AG09309 (cell line): ENCODE results near the gene DPH2.

ENCODE experiments used
- DNase-seq: peaks from one replicate; pipeline ENCODE4 v3.0.0-alpha.2; 2010; ENCODE audit warnings: low read depth
- H3K4me3 ChIP-seq: 2 replicates; pipeline ENCODE4 v1.5.1; 2011; ENCODE audit warnings: mild to moderate bottlenecking, low read depth, low read length, moderate library complexity; ENCODE audit not compliant: control insufficient read depth
- TF ChIP-seq, protein P1 (sequence below): IDR thresholded peaks from 2 replicates; pipeline ENCODE4 v1.5.1; 2011; ENCODE audit warnings: mild to moderate bottlenecking, low read depth, low read length, inconsistent platforms; ENCODE audit not compliant: insufficient read depth, control insufficient read depth; ENCODE audit errors: missing control alignments

DPH2 gene

DNA sequence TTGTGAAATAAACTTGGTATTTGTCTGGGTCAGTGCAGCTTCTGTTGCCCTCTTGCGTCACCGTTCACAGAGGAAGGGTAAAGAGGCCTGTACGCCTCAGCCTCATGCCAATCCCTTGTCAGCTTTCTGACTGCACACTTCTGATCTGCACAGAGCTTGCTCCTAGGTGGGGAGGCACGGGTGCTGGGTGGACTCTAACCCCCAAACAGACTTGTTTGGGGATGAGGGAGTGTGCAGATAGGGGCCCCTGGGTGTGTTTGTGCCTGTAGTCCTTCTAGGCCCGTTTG, 8.4 kb downstream of the DPH2 start:
- peak overlapping the region; percentile 68 for H3K4me3 ChIP-seq
- no peak for DNase-seq
- TF ChIP-seq, protein P1, sequence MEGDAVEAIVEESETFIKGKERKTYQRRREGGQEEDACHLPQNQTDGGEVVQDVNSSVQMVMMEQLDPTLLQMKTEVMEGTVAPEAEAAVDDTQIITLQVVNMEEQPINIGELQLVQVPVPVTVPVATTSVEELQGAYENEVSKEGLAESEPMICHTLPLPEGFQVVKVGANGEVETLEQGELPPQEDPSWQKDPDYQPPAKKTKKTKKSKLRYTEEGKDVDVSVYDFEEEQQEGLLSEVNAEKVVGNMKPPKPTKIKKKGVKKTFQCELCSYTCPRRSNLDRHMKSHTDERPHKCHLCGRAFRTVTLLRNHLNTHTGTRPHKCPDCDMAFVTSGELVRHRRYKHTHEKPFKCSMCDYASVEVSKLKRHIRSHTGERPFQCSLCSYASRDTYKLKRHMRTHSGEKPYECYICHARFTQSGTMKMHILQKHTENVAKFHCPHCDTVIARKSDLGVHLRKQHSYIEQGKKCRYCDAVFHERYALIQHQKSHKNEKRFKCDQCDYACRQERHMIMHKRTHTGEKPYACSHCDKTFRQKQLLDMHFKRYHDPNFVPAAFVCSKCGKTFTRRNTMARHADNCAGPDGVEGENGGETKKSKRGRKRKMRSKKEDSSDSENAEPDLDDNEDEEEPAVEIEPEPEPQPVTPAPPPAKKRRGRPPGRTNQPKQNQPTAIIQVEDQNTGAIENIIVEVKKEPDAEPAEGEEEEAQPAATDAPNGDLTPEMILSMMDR = no peak

DNA sequence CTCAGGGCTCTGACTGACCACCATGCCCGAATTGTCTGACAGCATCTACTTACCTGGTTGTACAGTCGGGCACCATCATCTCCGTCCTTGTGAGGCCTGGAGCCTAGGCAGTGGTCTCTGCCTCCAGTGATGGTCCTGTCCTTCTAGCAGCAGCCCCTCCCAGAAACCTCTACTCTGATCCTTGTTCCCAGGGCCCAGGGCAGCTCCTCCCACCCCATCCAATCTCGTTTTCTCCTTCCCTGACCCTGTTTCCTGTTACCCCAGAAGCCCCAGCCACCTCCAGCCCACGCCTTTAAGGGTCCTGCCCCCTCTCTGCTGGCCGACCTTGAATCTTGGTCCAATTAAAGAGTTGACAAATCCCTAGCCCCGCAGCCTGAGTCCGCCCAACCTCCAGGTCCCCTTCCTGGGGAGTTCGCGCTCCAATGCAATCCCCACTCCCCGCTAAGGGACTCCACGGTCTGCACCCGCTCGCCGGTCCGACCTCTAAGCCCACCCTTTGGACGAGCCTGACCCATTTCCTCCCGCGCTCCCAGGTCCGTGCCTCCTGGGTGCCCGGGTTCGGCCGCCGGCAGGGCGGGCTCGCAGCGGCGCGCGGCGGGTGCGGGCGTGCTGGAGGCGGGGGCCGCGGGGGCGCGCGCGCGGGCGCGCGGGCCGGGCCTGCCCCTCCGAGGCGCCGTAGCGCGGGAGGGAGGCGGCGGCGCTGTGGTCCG, 8.9 kb downstream of the DPH2 start, which contains the start of gene B4GALT2:
TSS of gene B4GALT2 (plus strand) at position 660 of the 710 bp plus-strand sequence. CDS start 1,951 bp downstream, outside the sequence.
- no peak for DNase-seq
- TF ChIP-seq, protein P1 = no peak

DNA sequence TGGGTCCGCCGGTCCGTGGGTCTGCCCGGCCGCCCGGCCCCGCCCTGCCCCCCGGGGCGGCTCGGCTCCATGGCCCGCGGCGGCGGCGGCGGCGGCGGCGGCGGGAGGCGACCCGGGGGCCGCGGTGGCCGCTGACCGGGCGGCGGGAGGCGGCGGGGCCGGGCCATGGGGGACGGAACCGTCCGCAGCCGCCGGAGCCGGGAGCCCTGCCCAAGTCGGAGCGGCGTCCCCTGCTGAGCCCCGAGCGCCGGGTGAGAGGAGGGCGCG, 9.4 kb downstream of the DPH2 start:
- H3K4me3 ChIP-seq = peak overlapping the region; percentile 49
- TF ChIP-seq, protein P1 = no peak
- no peak for DNase-seq

More for the DNA sequence above, 8.9 kb downstream of the DPH2 start, which contains the start of gene B4GALT2:
- peak within 1 kb of the TSS; percentile 68 for H3K4me3 ChIP-seq

DNA sequence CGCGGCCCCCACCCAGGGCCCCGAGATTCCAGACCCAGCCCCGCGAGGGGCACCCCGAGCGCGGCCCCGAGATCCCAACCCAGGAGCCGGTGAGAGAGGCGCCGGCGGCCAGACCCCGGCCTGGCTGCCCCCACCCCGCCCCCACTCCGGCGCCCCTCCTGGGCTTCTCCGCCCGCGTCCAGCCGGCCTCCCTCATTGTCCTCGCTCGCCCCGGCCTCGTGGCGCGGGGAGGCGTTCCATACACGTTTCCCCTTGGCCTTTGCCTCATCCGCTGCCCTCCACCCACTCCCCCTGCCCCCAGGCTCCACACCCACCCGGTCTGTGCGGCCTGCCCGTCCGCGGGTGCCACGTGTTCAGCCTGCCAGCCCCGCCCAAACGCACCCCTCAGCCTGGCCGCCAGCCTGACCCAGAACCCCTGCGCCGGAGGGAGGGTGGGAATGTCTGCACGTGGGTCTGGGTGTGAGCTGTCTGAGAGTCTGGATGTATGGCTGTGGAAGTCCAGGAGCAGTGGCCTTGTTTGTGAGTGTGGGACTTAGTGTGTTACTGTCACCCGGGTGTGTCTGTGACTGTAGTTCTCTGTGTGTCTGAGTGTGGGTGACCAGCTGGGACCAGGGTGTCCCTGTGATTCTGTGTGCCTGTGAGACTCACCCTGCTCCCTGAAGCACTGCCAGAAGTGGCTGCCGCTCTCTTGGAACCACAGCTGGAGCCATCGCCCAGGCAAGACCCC, 9.9 kb downstream of the DPH2 start:
- DNase-seq = no peak
- TF ChIP-seq, protein P1 = no peak
- peak overlapping the region; percentile 49 for H3K4me3 ChIP-seq

DNA sequence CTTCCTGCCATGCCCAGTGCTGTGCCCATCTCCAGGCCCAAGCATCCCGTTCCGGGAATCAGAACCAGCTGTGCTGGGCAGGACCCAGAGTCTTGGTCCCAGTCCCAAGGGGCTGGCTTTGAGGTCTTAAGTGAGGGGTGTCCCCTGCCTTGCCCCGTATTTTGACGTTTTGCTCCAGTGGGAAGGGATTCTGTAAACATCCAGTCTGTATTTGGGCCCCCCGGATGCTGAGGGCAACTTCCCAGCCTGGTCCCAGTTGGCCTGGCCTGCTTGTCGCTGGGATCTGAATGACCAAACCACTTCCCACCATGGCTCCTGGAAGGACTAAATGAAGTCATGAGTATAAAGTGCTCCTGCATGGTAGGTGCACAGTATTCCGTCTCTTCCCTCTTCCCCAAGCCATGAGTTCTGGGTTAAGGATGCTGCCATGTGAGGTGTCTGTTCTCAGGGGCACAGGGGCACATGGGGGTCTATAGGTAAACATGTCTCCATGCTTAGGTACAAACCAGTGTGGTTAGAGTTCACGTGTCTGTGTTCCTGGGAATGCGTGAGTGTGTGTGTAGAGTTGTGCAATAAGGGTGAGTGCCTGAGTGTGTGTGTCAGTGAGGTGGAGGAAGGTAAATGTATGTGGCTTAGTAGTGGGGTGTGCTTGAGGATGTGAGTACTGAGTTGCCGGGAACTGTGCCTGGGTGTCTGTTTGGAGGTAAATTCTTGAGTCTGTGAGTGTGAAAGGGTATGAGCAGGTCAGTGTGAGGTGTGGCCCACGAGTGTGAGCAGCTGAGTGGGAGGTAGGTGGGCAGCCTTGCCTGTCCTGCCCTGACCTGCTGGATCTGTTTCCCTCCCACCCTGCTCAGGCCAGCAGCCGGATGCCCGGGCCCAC, 10.7 kb downstream of the DPH2 start:
- no peak for DNase-seq
- H3K4me3 ChIP-seq = peak overlapping the region; percentile 49
- TF ChIP-seq, protein P1 = no peak

DNA sequence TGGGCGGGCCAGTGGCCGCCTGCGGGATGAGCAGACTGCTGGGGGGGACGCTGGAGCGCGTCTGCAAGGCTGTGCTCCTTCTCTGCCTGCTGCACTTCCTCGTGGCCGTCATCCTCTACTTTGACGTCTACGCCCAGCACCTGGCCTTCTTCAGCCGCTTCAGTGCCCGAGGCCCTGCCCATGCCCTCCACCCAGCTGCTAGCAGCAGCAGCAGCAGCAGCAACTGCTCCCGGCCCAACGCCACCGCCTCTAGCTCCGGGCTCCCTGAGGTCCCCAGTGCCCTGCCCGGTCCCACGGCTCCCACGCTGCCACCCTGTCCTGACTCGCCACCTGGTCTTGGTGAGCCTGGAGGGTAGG, 11.3 kb downstream of the DPH2 start:
- peak overlapping the region; percentile 49 for H3K4me3 ChIP-seq
- TF ChIP-seq, protein P1 = no peak
- DNase-seq = no peak
